SU-DHL-6 (cell line): ENCODE data around the gene CDH23.

Experiments used
- H2AFZ ChIP-seq: fragments of 200-600 bp; sonication (generic); 2 replicates; pipeline ENCODE4 v1.6.1; 2014; ENCODE audit warnings: low read depth, mild to moderate bottlenecking, moderate library complexity, mixed read lengths, antibody characterized with exemption, low read length; ENCODE audit not compliant: severe bottlenecking
- H3F3A ChIP-seq: fragments of 200-600 bp; shearing (Covaris generic); 2 replicates; pipeline ENCODE4 v1.6.0; 2016; ENCODE audit warnings: antibody characterized with exemption, mild to moderate bottlenecking; ENCODE audit not compliant: insufficient read depth
- H3K27ac ChIP-seq: fragments of 200-600 bp; sonication (generic); 2 replicates; pipeline ENCODE4 v1.5.1; 2016; ENCODE audit warnings: low read depth, mild to moderate bottlenecking, low read length, moderate library complexity, mixed read lengths
- H3K27me3 ChIP-seq: fragments of 200-600 bp; sonication (generic), shearing (Covaris generic); 2 replicates; pipeline ENCODE4 v1.6.0; 2014; ENCODE audit warnings: mild to moderate bottlenecking, low read length
- H3K36me3 ChIP-seq: fragments of 200-600 bp; sonication (generic); 2 replicates; pipeline ENCODE4 v1.6.1; 2014; ENCODE audit warnings: mild to moderate bottlenecking, low read length, mixed read lengths
- H3K4me2 ChIP-seq: fragments of 300-600, 200-600 bp; shearing (Covaris generic), sonication (generic); 2 replicates; pipeline ENCODE4 v1.6.0; 2014; ENCODE audit warnings: low read length, low read depth, mild to moderate bottlenecking; ENCODE audit not compliant: poor library complexity, severe bottlenecking
- H3K4me3 ChIP-seq: fragments of 200-600 bp; sonication (generic); 2 replicates; pipeline ENCODE4 v1.5.1; 2014; ENCODE audit warnings: antibody characterized with exemption, low read length, mild to moderate bottlenecking, mixed read lengths; ENCODE audit not compliant: insufficient read depth, poor library complexity, severe bottlenecking
- H3K79me2 ChIP-seq: fragments of 200-600 bp; sonication (generic); 2 replicates; pipeline ENCODE4 v1.6.1; 2014; ENCODE audit warnings: mild to moderate bottlenecking, low read length, moderate library complexity; ENCODE audit not compliant: insufficient read depth
- H3K9ac ChIP-seq: fragments of 200-600 bp; sonication (generic); 2 replicates; pipeline ENCODE4 v1.7.0; 2014; ENCODE audit warnings: mild to moderate bottlenecking, low read length
- H3K9me2 ChIP-seq: fragments of 200-600 bp; sonication (generic); replicated peaks from 2 replicates; pipeline ENCODE4 v1.6.1; 2014; ENCODE audit warnings: low read length; ENCODE audit not compliant: insufficient read depth
- H3K9me3 ChIP-seq: fragments of 200-600 bp; sonication (generic); 2 replicates; pipeline ENCODE4 v1.6.1; 2014; ENCODE audit warnings: low read length, mixed read lengths; ENCODE audit not compliant: insufficient read depth
- H4K20me1 ChIP-seq: fragments of 200-600 bp; sonication (generic); 2 replicates; pipeline ENCODE4 v1.6.1; 2014; ENCODE audit warnings: low read depth, mild to moderate bottlenecking, antibody characterized with exemption, low read length, moderate library complexity, mixed read lengths
- CTCF ChIP-seq: fragments of 200-600 bp; sonication (generic); IDR thresholded peaks from one replicate; pipeline ENCODE4 v1.5.1; 2017; ENCODE audit warnings: antibody characterized with exemption, mild to moderate bottlenecking, low read length, moderate library complexity; ENCODE audit not compliant: insufficient read depth, poor library complexity, severe bottlenecking
- EZH2phosphoT487 ChIP-seq: fragments of 200-600 bp; sonication (generic), shearing (Covaris generic); conservative IDR thresholded peaks from 2 replicates; pipeline ENCODE4 v1.6.1; 2018; ENCODE audit warnings: mild to moderate bottlenecking, antibody characterized with exemption, low read length, moderate library complexity, mixed read lengths

CDH23 gene

GRCh38 chr10:71664585-71664984 is 267.9 kb downstream of the CDH23 start:
- H3K27me3 ChIP-seq, result no peaks in the 10 kb centered on the region
- H3K79me2 ChIP-seq, result no peaks in the 10 kb centered on the region
- H3K27ac ChIP-seq, result no peak overlapping the region
- H3K9ac ChIP-seq, result no peak overlapping the region
- no peak overlapping the region for H3K4me2 ChIP-seq
- TF ChIP-seq CTCF (no peak), EZH2phosphoT487 (no peak)
- no peaks in the 10 kb centered on the region for H4K20me1 ChIP-seq
- no peaks in the 10 kb centered on the region for H3K36me3 ChIP-seq
- no peaks in the 10 kb centered on the region for H3K9me2 ChIP-seq
- H3K4me3 ChIP-seq, result no peak overlapping the region
- H2AFZ ChIP-seq, result no peak overlapping the region
- H3F3A ChIP-seq, result no peaks in the 10 kb centered on the region
- no peaks in the 10 kb centered on the region for H3K9me3 ChIP-seq

GRCh38 chr10:71665456-71665855 is 268.7 kb downstream of the CDH23 start:
- Histone ChIP-seq H2AFZ (no peak overlapping the region), H3K4me3 (no peak overlapping the region), H3K4me2 (no peak overlapping the region), H3K36me3 (no peaks in the 10 kb centered on the region), H3K9me3 (no peaks in the 10 kb centered on the region), H3K9ac (no peak overlapping the region), H3K27me3 (no peaks in the 10 kb centered on the region), H3F3A (no peaks in the 10 kb centered on the region), H3K9me2 (no peaks in the 10 kb centered on the region), H4K20me1 (no peaks in the 10 kb centered on the region), H3K27ac (no peak overlapping the region), H3K79me2 (no peaks in the 10 kb centered on the region)
- TF ChIP-seq CTCF, result no peak

- Histone ChIP-seq H3K9me3 (no peaks in the 10 kb centered on the region), H3K4me2 (no peak overlapping the region), H3F3A (no peaks in the 10 kb centered on the region), H3K27ac (no peak overlapping the region), H3K9ac (no peak overlapping the region), H2AFZ (no peak overlapping the region), H3K4me3 (no peak overlapping the region), H3K36me3 (no peaks in the 10 kb centered on the region), H3K27me3 (no peaks in the 10 kb centered on the region), H3K9me2 (no peaks in the 10 kb centered on the region), H3K79me2 (no peaks in the 10 kb centered on the region), H4K20me1 (no peaks in the 10 kb centered on the region)
- TF ChIP-seq EZH2phosphoT487, result no peak
- TF ChIP-seq CTCF, result no peak
Measured at GRCh38 chr10:71666639-71667386, 270.1 kb downstream of the CDH23 start.
